ENCODE data around the gene PPP1R16B. TPM values are rescaled to one million over a fixed set of nuclear protein-coding genes. Genes with fewer than 3 reads are reported as not detected.

Gene PPP1R16B
- total and polyA plus RNA-seq, 3 donors from 2014 or later = 1.2 to 3.7 (median 1.3) TPM

DNA sequence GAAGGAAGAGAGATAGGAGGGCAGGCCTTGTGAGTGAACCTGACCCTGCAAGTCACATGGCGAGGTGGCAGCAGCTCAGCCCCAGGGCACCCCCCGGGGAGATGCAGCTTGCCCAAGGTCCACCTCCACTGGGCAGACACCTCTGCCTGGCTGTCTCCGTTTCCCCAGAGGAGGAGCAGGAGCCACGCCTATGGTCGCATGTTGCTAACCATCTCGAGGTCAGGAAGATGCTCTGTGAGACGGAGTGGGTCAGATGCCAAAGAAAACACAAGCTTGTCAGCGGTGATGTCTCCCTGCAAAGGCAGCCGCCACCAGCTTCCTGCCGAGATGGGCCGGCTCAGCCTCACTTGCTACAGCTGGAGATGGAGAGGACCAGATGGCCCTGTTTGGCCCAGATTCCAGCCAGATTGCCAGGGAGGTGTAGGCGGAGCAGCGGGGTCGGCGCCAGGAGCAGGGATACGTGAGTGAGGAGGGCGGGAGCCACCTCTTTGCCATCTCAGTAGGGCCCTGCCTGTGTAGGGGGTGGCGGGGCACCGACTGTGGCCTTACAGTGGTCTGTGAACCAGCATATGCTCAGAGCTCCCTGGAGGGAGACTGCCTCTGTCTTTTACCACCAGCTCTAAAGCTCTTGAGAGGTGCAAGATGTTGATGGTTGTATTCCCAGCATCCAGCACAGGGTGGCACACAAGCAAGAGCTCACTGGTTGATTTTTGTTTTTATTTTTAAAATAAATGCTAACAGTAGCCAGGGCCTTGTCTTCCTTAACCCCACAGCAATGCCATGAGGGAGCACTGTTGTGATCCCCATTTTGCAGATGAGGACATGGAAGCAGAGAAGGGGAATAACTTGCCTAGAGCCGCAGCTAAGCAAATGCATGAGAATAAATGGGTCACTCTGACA is 77.8 kb downstream of the PPP1R16B start:
- Histone ChIP-seq H3K9me3 (no peaks in the 10 kb centered on the region), H3K4me1 (no peaks in the 10 kb centered on the region), H3K4me3 (no peak overlapping the region), H3K27me3 (no peaks in the 10 kb centered on the region), H3K27ac (no peak overlapping the region), H3K36me3 (ENCODE audit: low read depth, missing control alignments) (no peaks in the 10 kb centered on the region)
- WGBS, 2 donors = 42 to 58% methylated on average over 3 to 20 of the region's 20 CpGs
- DNase-seq = no peak
- intact Hi-C loops (cut with DNase I; ENCODE audit: low total_unique reads) = no loop called here
- TF ChIP-seq POLR2A (IDR thresholded peaks at IDR 0.05) = no peak
- TF ChIP-seq, protein P1, sequence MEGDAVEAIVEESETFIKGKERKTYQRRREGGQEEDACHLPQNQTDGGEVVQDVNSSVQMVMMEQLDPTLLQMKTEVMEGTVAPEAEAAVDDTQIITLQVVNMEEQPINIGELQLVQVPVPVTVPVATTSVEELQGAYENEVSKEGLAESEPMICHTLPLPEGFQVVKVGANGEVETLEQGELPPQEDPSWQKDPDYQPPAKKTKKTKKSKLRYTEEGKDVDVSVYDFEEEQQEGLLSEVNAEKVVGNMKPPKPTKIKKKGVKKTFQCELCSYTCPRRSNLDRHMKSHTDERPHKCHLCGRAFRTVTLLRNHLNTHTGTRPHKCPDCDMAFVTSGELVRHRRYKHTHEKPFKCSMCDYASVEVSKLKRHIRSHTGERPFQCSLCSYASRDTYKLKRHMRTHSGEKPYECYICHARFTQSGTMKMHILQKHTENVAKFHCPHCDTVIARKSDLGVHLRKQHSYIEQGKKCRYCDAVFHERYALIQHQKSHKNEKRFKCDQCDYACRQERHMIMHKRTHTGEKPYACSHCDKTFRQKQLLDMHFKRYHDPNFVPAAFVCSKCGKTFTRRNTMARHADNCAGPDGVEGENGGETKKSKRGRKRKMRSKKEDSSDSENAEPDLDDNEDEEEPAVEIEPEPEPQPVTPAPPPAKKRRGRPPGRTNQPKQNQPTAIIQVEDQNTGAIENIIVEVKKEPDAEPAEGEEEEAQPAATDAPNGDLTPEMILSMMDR (IDR thresholded peaks at IDR 0.05) = no peak

DNA sequence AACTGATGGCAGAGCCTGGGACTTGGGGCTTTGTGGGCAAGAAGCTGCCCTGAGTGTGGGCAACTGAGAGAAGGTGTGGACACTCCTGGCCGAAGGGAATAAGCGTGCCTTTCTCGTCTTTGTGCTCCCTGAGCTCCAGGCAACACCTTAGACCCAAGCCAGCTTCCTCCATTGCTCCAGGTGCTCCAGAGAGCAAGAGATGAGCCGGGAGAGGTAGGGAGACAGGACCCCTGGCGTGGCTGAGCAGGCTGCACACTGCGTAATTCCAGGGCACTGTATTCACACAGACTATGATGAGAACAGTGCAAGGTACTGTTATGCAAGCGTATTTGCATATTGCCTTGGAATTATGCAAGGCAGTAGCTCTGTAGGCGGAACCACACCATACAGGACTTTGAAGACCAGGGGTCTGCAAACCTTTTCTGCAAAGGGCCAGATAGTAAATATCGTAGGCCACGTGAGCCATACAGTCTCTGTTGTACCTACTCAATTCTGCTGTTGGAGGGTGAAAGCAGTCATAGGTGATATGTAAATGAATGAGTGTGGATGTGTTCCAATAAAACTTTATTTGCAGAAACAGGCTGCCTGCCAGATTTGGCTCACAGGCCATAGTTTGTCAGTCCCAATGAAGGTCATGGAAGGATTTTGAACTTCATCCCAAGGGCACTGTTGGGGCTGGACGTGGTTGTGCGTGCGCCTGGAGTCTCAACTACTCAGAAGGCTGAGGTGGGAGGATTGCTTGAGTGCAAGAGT is 78.7 kb downstream of the PPP1R16B start:
- H3K4me1 ChIP-seq = no peaks in the 10 kb centered on the region
- no peak overlapping the region for H3K4me3 ChIP-seq
- 89 to 91% methylated on average over 13 of the region's 13 CpGs for WGBS, 2 donors
- no peak overlapping the region for H3K27ac ChIP-seq
- no peaks in the 10 kb centered on the region for H3K36me3 ChIP-seq (ENCODE audit: low read depth, missing control alignments)
- TF ChIP-seq, protein P1 (IDR thresholded peaks at IDR 0.05) = no peak
- no peak for TF ChIP-seq POLR2A (IDR thresholded peaks at IDR 0.05)
- H3K27me3 ChIP-seq = no peaks in the 10 kb centered on the region
- DNase-seq = no peak
- intact Hi-C loops (cut with DNase I; ENCODE audit: low total_unique reads) = no loop called here
- no peaks in the 10 kb centered on the region for H3K9me3 ChIP-seq

- 70 to 81% methylated on average over 6 of the region's 6 CpGs for WGBS, 2 donors
- DNase-seq = no peak
- no peaks in the 10 kb centered on the region for H3K27me3 ChIP-seq
Measured at GRCh38 chr20:38885357-38885756, 79.9 kb downstream of the PPP1R16B start.

DNA sequence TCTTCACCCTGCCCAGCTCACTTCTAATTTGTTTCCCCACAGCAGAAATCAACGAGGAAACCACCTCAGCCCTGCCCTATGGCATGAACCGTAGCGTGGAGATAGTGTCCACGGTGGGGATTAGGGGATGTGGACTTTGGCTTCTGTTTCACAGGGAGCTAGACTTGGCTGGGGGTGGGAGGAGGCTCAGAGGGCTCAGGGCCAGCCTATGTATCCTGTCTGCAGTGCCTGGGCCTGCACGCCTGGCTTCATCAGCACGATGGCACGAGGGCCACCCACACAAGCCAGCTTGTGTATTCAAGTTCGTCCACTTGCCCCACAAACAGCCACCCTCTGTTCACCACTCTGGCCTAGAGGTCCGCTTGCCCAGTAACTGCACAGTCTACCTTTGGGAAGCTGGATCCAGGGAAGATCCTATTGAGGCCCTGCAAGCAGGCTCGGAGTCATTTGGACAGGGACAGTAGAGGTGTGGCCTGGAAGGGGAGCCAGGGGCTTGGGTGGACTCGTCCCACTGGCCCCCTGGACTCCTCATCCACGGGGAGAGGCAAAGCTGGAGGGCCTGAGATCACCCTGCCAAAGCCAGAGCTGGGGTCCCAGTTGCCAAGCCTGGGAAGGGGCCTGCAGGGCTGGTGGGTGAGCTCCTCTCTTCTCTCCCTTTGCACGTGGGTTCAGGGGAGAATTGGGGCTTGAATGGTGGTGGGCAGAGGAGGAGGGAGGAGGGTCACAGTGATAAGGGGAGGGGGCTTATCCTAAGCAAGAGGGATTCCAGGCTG is 82.7 kb downstream of the PPP1R16B start:
- intact Hi-C loops (cut with DNase I; ENCODE audit: low total_unique reads) = no loop called here
- H3K27me3 ChIP-seq = no peaks in the 10 kb centered on the region
- H3K4me1 ChIP-seq = no peaks in the 10 kb centered on the region
- TF ChIP-seq, protein P1 (IDR thresholded peaks at IDR 0.05) = no peak
- no peak for TF ChIP-seq POLR2A (IDR thresholded peaks at IDR 0.05)
- WGBS, 2 donors = 74 to 85% methylated on average over 7 to 13 of the region's 13 CpGs
- no peak for DNase-seq
- no peaks in the 10 kb centered on the region for H3K9me3 ChIP-seq
- H3K4me3 ChIP-seq = no peak overlapping the region
- no peak overlapping the region for H3K27ac ChIP-seq
- H3K36me3 ChIP-seq (ENCODE audit: low read depth, missing control alignments) = no peaks in the 10 kb centered on the region

More at GRCh38 chr20:38885357-38885756, 79.9 kb downstream of the PPP1R16B start:
- intact Hi-C loops (cut with DNase I; ENCODE audit: low total_unique reads) = no loop called here
- no peak overlapping the region for H3K4me3 ChIP-seq
- H3K9me3 ChIP-seq = no peaks in the 10 kb centered on the region
- H3K36me3 ChIP-seq (ENCODE audit: low read depth, missing control alignments) = no peaks in the 10 kb centered on the region
- no peaks in the 10 kb centered on the region for H3K4me1 ChIP-seq
- TF ChIP-seq, protein P1 (IDR thresholded peaks at IDR 0.05) = no peak
- no peak for TF ChIP-seq POLR2A (IDR thresholded peaks at IDR 0.05)
- H3K27ac ChIP-seq = no peak overlapping the region
